ENCODE measurements around the gene SLC2A5. TPM values are rescaled to one million over a fixed set of nuclear protein-coding genes. Genes with fewer than 3 reads are reported as not detected.

SLC2A5 gene
- total and polyA plus RNA-seq, 5 experiments from 2014 or later, result 0.49 to 0.55 TPM; not detected in 3

- H3K27ac Mint-ChIP-seq, result peak overlapping the region; percentile 92 to 97 (median 96)
Observed at GRCh38 chr1:8985915-8986813, 83.3 kb downstream of the SLC2A5 start.

More at GRCh38 chr1:8985915-8986813, 83.3 kb downstream of the SLC2A5 start:
- ATAC-seq (no peak), DNase-seq (no peak)
- no peaks in the 10 kb centered on the region for H3K9me3 Mint-ChIP-seq
- no peaks in the 10 kb centered on the region for H3K27me3 Mint-ChIP-seq
- peak overlapping the region; percentile 54 to 93 (median 81) for H3K4me3 Mint-ChIP-seq
- H3K4me1 Mint-ChIP-seq, result peaks cover 17 to 46% (median 41%) of the 10 kb centered on the region in 4 donors
- no peaks in the 10 kb centered on the region for H3K36me3 Mint-ChIP-seq
- POLR2A ChIA-PET, result interaction anchor here (1.2 to 11.2 kb wide), 14 partner anchors 12 to 108 kb away, joined by 3 to 361 read pairs (median 7); partner anchors contain the start of gene ENO1

Other genes with a start within 250 kb of the SLC2A5 start
- 100 to 1,000 TPM; 225 to 228 TPM for gene ENO1, start 190.9 kb downstream of the SLC2A5 start, total RNA-seq
- gene ENO1, start 190.9 kb downstream of the SLC2A5 start, polyA plus RNA-seq, result 1,000 to 10,000 TPM in 2 of 3 donors, 100 to 1,000 TPM in 1; 873 to 1,190 (median 1,047) TPM
- gene CA6, start 123.8 kb downstream of the SLC2A5 start, total RNA-seq, result 10 to 100 TPM; 11.3 to 11.5 TPM
- gene CA6, start 123.8 kb downstream of the SLC2A5 start, polyA plus RNA-seq, result 10 to 100 TPM in 2 of 3 donors, 1 to 10 TPM in 1; 5.9 to 53.7 (median 17.1) TPM
- gene SLC2A7, start 43.2 kb downstream of the SLC2A5 start, total RNA-seq, result not detected
- gene SLC2A7, start 43.2 kb downstream of the SLC2A5 start, polyA plus RNA-seq, result under 1 TPM in 2 of 3 donors, not detected in 1; 0.16 to 0.20 TPM
- 1 to 10 TPM; 5.4 to 5.6 TPM for gene GPR157, start 59.5 kb upstream of the SLC2A5 start, total RNA-seq
- gene GPR157, start 59.5 kb upstream of the SLC2A5 start, polyA plus RNA-seq, result 1 to 10 TPM in 2 of 3 donors, under 1 TPM in 1; 0.56 to 3.1 (median 1.6) TPM
- 10 to 100 TPM; 18.7 to 18.9 TPM for gene H6PD, start 165.1 kb upstream of the SLC2A5 start, total RNA-seq
- 10 to 100 TPM in 2 of 3 donors, 1 to 10 TPM in 1; 8.5 to 14.9 (median 11.0) TPM for gene H6PD, start 165.1 kb upstream of the SLC2A5 start, polyA plus RNA-seq
- 1 to 10 TPM; 1.5 TPM for gene SPSB1, start 223.3 kb upstream of the SLC2A5 start, total RNA-seq
- 1 to 10 TPM in 2 of 3 donors, under 1 TPM in 1; 0.44 to 1.7 (median 1.2) TPM for gene SPSB1, start 223.3 kb upstream of the SLC2A5 start, polyA plus RNA-seq